A549 treated with AZD9567 at 1 μM for 4 hours (cell line): ENCODE data around the gene LRRC8B. TPM values are rescaled to one million over a fixed set of nuclear protein-coding genes. Genes with fewer than 3 reads are reported as not detected.

ENCODE experiments used
- total RNA-seq: library from RNA; stranded (reverse); fragments of 200-300 nt; extraction: Qiagen RNA extraction; gene quantifications from 5 replicates; pipeline ENCODE4 v1.2.3, GENCODE V29; 2022; ENCODE audit not compliant: insufficient read depth

Gene LRRC8B
- total RNA-seq = 3.4 to 5.1 TPM (median 4.7 TPM) in 5 replicates

GRCh38 chr1:89524369-89525168, at the start of gene LRRC8B:
TSS of gene LRRC8B (plus strand) at chr1:89524829. CDS start at chr1:89582651, 57,822 bp downstream.

GRCh38 chr1:89632657-89633247, 108.1 kb downstream of the LRRC8B start, which contains the start of gene LRRC8C:
TSS of gene LRRC8C (plus strand) at chr1:89633120. CDS start at chr1:89686474, 53,354 bp downstream.

Other genes starting within 250 kb of the LRRC8B start
- not detected in 5 replicates for gene GBP6, start 160.8 kb upstream of the LRRC8B start, total RNA-seq
- gene LRRC8C, start 108.3 kb downstream of the LRRC8B start, total RNA-seq = 8.2 to 11.1 TPM (median 10.5 TPM) in 5 replicates